ENCODE measurements around the gene RNF144A.

DNA sequence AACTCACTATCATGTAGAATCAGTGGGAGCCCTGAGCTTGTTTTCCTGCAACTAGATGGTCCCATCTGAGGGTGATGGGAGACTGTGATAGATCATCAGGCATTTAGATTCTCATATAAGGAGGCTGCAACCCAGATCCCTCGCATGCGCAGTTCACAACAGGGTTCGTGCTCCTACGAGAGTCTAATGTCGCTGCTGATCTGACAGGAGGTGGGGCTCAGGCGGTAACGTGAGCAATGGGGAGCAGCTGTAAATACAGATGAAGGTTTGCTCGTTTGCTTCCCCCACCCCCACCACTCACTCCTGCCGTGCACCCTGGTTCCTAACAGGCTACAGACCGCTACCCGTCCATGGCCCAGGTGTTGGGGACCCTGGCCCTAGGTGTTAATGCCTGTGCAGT lies 113.6 kb downstream of the RNF144A start:
- TF ChIP-seq, protein P1, sequence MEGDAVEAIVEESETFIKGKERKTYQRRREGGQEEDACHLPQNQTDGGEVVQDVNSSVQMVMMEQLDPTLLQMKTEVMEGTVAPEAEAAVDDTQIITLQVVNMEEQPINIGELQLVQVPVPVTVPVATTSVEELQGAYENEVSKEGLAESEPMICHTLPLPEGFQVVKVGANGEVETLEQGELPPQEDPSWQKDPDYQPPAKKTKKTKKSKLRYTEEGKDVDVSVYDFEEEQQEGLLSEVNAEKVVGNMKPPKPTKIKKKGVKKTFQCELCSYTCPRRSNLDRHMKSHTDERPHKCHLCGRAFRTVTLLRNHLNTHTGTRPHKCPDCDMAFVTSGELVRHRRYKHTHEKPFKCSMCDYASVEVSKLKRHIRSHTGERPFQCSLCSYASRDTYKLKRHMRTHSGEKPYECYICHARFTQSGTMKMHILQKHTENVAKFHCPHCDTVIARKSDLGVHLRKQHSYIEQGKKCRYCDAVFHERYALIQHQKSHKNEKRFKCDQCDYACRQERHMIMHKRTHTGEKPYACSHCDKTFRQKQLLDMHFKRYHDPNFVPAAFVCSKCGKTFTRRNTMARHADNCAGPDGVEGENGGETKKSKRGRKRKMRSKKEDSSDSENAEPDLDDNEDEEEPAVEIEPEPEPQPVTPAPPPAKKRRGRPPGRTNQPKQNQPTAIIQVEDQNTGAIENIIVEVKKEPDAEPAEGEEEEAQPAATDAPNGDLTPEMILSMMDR (IDR thresholded peaks at IDR 0.05) = no peak
- TF ChIP-seq POLR2AphosphoS5 (IDR thresholded peaks at IDR 0.05) = no peak

All from breast epithelium (tissue), 3 donors.